NCI-H524 (cell line): ENCODE data around the gene FBXL16.
"Not testable (repeated sequence)": the region's sequence is repeated elsewhere in the genome, so short reads cannot be mapped to it uniquely, and the experiment has no call there.

Source experiments
- DNase-seq, 2 experiments: peaks; one replicate each; lab custom pipeline; 2025; lab: John Stamatoyannopoulos, UW

FBXL16 gene, protein sequence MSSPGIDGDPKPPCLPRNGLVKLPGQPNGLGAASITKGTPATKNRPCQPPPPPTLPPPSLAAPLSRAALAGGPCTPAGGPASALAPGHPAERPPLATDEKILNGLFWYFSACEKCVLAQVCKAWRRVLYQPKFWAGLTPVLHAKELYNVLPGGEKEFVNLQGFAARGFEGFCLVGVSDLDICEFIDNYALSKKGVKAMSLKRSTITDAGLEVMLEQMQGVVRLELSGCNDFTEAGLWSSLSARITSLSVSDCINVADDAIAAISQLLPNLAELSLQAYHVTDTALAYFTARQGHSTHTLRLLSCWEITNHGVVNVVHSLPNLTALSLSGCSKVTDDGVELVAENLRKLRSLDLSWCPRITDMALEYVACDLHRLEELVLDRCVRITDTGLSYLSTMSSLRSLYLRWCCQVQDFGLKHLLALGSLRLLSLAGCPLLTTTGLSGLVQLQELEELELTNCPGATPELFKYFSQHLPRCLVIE

DNA sequence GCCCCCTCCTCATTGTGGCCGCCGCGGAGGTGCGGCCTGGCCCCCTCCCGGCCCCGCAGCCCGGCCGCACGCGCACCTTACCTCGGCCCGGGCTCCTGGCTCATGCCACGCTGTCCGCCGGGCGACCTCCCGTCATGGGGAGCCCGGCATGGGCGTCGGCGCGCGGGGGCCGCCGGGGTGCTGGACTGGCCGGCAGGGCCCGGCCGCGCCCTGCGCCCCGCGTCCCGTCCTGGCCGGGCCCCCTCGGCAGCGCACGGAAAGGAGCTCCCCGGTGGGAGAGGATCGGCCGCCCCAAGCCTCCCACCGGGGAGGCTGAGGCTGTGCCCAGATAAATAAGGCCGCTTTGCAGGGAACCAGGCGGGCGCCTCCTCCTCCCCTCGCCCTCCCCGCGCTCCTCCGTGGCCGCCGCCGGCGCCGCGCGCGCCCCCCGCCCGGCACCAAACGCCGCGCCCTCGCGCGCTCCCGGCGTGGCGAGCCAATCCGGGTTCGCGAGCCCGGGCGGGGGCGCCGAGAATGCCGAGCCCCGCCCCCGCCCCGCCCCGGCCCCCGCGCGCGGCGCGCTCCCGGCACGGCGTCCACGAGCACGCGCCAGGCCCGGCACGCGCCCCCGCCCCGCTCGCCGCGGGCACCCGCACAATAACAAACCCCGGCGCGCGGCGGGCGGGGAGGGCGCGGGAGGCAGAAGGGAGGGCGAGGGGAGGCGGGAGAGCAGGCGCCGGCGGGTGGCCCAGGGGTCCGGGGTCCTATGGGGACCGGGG, at the start of gene FBXL16:
FBXL16 (minus strand) TSS at position 371 of the 758 bp plus-strand sequence. CDS start 8,396 bp downstream, outside the sequence.
- peak; percentile 53 to 85 for DNase-seq

DNA sequence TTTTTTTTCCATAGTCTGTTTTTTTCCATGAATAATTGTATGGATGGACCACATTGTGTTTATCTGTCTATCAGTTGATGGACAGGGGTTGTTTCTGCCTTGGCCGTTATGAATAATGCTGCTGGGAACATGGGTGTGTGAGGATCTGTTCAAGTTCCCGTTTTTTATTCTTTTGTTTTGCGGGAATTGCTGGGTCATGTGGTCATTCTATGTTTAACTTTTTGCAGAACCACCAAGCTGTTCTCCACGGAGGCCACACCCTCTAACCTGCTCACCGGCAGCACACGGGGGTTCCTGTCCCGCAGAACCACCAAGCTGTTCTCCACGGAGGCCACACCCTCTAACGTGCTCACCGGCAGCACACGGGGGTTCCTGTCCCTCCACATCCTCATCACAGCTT, 49.1 kb upstream of the FBXL16 start:
- no peak for DNase-seq

DNA sequence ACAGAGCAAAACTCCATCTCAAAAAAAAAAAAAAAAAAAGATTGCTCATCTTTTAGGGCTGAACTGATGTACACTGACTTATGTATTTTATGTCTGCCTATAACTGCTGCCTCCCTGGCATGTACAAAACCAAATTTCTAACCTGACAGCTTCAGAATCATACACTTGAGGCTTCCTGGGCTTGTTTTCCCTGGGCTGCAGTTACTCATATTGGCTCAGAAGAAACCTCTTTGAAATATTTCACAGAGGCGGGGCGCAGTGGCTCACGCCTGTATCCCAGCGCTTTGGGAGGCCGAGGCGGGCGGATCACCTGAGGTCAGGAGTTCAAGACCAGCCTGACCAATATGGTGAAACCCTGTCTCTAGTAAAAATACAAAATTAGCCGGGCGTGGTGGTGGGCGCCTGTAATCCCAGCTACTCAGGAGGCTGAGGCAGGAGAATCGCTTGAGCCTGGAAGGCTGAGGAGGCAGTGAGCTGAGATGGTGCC, 48.6 kb upstream of the FBXL16 start:
- not testable (repeated sequence) for DNase-seq

GRCh38 chr16:752007-752312, 46.4 kb upstream of the FBXL16 start:
- no peak for DNase-seq

- peak in 1 of 2 experiments; percentile 43 for DNase-seq
Measured at GRCh38 chr16:751152-752006, 45.8 kb upstream of the FBXL16 start.

- no peak for DNase-seq
Measured at GRCh38 chr16:750485-750884, 44.9 kb upstream of the FBXL16 start.

GRCh38 chr16:749010-749409, 43.4 kb upstream of the FBXL16 start:
- no peak for DNase-seq

DNA sequence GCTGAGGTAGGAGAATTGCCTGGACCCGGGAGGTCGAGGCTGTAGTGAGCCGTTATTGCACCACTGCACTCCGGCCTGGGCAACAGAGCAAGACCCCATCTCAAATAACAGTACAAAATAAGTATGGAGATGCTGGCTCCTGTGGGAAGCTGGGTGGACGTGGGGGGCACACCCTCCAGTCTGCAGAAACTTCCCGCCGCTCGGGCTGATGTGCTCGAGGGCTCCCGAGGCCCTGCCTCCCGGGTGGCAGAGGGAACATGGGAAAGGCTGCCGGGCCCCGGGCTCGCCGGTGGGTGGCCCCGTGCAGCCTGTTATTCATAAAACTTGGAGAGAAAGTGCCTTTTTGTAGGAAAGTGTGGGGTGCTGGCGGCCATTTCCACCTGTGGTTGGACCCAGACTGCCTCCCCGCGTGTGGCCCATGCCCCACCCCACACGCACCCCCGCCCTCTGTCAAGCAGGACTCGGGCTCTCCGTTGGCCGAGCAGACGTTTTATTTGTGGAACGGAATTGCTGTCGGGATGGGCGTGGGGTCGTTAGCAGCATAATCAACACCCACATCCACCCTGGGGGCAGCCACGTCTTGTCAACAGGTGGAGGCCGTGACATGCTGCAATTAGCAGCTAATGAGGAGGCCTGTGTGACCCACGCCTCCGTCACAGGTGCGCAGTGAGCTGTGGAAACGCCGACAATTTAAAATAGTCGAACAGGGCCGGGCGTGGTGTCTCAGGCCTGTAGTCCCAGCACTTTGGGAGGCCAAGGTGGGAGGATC, 42.6 kb upstream of the FBXL16 start:
- no peak for DNase-seq

DNA sequence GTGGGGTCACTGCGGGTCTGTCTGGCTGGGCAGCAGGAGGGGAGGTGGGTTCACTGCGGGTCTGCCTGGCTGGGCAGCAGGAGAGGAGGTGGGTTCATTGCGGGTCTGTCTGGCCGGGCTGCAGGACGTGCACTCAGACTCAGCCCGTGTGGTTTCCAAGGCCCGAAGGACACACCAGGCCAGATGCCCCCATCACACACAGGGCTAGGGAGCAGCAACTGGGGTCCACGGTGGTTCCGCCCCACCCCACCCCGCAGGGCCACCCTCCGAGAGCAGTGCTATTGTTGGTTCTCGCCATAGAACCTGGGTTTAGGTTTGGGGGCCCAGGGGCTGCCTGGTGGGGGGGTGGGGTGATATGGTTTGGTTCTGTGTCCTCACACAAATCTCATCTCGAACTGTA, 41.0 kb upstream of the FBXL16 start:
- DNase-seq: no peak

DNA sequence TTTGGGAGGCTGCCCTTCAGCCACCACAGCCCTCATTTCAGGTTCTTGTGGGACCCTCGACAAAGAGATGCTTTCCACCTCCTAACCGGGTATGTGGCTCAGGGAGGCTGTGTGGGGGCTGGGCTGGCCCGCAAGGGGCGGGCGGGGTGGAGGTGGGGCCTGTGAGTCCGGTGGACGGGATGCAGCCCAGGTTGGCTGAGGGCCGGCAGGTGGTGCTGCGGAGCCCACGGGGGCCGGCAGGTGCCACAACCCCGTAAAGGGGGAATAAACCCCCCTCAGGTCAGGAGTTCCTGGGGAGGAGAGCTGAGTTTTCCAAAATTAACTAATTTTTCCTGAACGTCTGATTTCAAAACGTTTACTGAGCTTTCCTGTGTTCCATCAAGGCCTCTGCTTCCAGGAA, 40.1 kb upstream of the FBXL16 start:
- DNase-seq: peak in 1 of 2 experiments; percentile 38

GRCh38 chr16:743794-744500, 38.3 kb upstream of the FBXL16 start:
- no peak for DNase-seq

- not testable (repeated sequence) for DNase-seq
Measured at GRCh38 chr16:742894-743293, 37.3 kb upstream of the FBXL16 start.

DNA sequence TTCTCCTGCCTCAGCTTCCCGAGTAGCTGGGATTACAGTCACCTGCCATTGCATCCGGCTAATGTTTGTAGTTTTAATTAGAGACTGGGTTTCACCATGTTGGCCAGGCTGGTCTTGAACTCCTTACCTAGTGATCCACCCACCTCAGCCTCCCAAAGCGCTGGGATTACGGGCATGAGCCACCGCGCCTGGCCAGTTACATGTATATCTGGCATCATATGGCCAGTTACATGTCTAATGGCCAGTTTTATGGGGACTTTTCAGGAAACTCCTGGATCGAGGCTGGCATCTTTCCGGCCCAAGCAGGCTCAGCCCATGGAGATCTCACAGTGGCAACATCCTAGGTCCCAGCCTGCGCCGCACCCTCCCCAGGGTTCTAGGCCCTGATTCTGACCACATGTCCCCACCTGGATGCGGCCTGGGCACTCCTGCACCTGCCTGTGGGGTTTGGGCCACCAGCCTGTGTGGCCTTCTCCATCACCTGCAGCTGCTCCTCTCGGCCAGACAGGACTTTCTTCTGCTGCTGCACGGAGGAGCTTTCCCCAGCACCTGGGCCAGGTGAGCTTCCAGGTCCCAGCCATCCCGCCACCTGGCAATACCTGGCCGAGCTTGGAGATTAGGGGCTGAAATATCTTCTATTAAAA, 36.5 kb upstream of the FBXL16 start:
- DNase-seq: no peak

- peak; percentile 65 to 86 for DNase-seq
Measured at GRCh38 chr16:740764-741505, 35.3 kb upstream of the FBXL16 start, which contains the start of gene CIAO3. TSS of gene CIAO3 (minus strand) at chr16:740997. CDS start at chr16:740985, 12 bp downstream.

GRCh38 chr16:740459-740763, 34.8 kb upstream of the FBXL16 start:
- DNase-seq: no peak

- DNase-seq: no peak
Measured at GRCh38 chr16:739560-740458, 34.2 kb upstream of the FBXL16 start.

GRCh38 chr16:736936-737481, 31.4 kb upstream of the FBXL16 start:
- no peak for DNase-seq

DNA sequence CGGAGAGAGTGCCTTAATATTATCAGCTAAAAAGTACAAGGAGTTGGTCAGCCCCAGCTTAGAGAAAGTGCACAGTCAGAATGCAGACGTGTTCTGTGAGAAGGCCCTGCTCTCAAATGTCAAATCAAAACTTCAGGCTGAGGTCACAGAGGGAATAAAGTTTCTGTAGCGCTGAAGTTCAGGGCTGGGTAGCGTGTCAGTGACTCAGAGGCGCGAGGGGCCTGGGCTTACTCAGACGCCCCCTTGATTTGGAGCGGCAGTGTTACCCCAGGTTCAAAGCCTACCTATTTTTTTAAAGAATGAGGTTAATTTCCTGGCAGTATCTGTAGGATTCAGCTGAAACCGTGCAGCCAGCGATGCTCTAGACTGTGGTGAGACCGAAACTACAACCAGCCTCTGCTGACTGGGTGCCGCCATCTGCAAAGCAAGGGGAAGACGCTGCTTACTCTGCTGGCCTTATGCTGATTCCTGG, 30.4 kb upstream of the FBXL16 start:
- DNase-seq: no peak
